Left renal pelvis (tissue), 4 donors: Measurements from ENCODE around the gene GRIK4. TPM values are rescaled to one million over a fixed set of nuclear protein-coding genes. Genes with fewer than 3 reads are reported as not detected.

ENCODE experiments used
- DNase-seq, 4 donors: peaks; one replicate each; pipeline ENCODE4 v3.0.0-alpha.2; 2013; ENCODE audit warnings: low read depth in 4 of 4, low spot score in 3 of 4
- polyA plus RNA-seq, 4 donors: library from polyadenylated mRNA; unstranded; fragments of 120-200 nt; gene quantifications; one replicate each; pipeline ENCODE4 v1.2.1, GENCODE V29; 2013; ENCODE audit not compliant: insufficient read length in 4 of 4

GRIK4 gene
- polyA plus RNA-seq, 4 donors, result 0.95 to 1.9 (median 1.5) TPM

DNA sequence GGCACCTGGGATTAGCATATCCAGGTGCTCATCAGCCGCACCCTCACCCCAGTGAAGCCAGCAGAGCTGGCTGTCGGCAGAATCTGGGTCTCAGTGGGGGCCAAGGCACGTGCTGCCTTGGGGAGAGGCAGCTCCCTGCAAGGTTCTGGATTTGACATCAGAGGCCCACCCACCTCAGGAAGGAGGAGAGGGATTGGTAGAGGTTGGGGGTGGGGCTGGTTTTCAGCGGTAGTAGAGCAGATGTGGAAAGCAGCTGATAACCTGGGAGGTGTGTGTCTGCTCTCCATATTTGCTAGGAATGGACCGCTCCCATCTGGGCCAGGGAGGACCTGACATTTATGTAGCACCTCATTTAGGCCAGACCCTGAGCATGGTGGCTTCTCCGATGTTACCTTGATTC is 147.5 kb downstream of the GRIK4 start:
- no peak for DNase-seq

DNA sequence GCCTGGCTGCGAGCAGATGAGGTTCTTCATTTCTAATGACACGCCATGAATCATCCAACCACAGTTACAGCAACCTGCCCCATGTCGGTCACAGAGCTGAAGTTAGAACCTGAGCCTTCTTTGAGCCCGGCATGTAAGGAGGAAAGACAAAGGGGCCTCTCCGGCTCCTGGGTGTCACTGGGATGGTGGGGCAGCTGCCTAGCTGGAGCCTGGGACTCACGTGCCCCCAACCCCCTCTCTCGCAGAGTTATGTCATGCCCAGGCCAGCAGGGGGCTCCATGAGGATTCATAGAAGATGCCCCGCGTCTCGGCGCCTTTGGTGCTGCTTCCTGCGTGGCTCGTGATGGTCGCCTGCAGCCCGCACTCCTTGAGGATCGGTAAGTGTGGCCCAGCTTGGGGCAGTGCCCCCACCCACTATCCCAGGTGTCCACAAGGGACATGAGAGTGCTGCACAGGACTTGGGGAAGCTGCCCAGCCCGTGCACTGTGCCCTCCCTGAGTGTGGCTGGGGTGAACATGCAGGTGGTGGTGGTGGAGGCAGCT is 148.5 kb downstream of the GRIK4 start:
- no peak for DNase-seq

DNA sequence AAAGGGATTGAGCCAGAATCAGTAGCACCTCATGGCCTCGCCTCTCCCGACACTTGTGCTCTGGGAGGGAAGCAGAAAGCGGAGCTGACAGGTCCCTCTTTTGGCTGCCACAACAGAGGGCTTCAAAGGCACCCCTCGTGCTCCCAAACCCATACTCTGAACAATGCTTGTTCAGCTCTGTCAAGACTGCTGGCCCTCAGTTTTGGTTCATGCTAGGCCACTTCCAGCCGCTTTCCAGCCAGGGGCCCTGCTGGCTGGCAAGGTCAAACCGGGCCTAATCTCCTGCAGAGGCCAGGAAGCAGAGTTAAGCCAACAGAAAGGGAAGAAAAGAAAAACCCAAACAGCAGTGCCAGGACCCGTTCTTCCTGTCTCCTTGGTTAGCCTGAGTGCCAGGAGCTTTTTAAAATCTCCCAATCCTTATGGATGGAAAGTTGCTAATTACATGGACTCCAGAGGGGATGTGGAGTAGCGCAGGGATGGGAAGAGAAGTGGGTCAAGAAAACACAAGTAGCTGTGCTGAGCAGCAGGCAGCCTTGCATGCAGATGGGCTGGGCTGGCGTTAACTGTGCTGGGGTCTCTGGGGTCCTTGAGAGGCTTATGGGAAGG is 150.6 kb downstream of the GRIK4 start:
- no peak for DNase-seq

DNA sequence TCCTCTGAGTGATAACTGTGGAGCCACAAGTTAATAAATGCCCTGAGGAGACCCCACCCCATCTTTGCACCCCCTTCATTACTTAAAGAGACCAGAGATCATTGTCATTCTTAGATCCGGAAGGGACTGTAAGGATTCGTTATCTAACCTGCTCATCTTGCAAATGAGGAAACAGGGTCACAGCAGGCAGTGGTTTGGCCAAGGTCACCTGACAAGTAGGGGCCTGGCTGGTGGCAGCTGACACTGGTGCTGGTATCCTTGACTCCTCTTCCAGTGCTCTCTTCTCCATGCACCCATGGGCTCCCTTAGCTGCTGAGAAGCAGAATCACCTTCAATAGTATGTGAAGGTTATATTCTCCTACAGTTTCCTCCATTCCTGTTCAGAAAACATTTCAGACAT is 151.6 kb downstream of the GRIK4 start:
- no peak for DNase-seq

DNA sequence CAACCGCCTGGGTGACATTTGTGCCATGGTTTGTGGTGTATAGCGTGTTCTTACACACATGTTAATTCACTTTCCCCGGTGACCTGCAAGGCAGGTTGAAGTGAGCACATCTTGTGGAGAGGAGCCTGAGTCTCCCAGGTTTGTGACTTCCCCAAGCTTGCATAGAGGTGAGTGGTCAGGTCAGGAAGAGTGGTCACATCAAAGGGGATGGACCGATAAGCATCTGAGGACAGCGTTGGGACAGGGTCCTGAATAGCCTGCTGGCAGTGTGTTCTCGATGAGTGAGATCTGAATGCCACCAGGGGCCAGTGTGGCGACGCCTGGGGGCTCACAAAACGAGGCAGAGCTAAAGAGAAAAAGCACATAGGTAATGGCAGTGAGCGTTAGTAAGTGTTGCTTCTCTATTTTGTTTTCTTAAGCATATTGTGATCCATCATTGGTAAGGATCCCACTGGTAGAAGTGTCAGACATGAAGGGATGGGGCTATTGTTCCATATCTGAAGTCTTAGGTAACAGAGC is 154.6 kb downstream of the GRIK4 start:
- DNase-seq, result no peak

DNA sequence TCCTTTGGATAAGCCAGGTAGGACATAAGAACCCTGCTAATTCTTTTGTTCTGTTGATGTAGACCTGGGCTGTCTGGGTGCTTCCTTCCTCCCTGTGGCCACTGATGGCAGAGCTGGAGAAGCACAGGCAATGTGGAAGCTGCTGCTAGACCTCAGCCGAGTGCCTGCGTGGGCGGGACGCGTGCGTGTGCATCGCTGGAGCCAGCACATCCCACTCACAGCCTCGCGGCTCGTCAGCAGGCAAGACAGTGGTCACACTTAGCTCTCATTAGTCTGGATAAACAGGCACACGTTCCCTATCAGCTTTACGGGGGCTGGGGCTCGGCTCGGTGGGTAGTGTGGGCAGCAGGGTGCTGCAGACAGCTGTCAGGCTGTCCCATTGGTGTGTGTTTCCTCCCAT is 155.7 kb downstream of the GRIK4 start:
- no peak for DNase-seq

DNA sequence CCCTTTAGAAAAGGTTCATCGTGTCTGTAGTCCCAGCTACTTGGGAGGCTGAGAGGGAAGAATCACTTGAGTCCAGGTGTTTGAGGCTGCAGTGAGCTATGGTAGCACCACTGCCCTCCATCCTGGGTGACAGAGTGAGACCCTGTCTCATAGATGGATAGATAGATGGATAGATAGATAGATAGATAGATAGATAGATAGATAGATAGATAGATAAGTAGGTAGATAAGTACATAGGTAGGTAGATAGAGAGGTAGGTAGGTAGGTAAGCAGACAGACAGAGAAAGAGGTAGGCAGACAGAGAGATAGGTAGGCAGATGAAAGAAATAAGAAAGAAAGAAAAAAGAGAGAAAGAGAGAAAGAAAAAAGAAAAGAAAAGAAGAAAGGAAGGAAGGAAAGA is 156.4 kb downstream of the GRIK4 start:
- DNase-seq, result no peak

DNA sequence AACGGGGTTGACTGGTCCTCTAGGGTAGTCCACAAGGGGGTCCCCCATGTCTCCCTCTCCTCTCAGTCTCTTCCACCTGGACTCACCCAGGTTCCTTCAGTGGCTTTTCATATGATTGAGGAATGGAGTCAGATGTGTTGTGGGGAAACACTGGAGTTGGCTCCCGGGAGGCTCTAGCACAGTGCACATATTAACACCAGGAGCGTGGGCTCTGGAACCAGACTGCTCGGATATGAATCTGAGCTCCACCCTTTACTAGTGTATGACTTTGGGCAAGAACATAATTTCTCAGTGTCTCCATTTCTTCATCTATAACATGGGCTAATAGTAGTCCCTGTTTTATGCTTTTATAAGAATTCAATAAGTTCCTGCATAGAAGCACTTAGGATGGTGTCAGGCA is 157.0 kb downstream of the GRIK4 start:
- DNase-seq, result no peak

DNA sequence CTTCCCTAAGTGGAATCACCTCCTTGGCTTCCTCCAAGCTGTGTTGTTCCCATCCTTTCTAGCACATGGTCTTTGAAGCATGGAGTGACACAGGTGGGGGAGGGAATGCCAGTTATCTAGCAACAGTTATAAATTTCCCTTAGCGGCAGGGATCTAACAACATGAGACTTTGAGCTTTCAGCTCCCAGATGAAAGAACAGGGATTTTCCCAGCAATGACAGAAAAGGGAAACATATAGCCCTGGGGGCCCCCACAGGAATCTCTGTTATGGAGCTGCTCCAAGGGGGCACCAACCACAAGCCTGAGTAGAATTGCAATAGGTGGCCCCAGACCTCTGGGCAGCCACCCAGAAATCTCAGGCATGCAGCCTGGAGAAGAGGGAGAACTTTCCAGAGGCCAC is 163.0 kb downstream of the GRIK4 start:
- DNase-seq, result no peak

DNA sequence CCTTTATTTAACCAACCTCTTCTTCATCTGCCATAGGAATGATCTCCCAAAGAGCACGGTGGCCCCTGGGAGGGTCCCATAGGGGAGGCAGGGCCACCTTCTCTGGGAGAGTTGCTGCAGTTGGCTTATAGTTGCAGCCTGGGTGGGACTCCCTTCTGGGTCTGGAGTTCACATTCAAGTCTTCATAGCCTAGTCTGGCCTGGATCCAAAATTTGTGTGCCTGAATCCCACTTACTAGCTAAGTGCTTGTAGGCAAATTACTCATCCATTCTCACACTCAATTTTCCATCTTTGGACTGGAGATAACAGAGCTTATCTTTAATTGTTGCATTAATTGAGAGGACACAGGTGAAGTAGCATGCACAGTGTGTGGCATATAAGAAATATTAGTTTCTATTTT is 163.6 kb downstream of the GRIK4 start:
- DNase-seq, result no peak

DNA sequence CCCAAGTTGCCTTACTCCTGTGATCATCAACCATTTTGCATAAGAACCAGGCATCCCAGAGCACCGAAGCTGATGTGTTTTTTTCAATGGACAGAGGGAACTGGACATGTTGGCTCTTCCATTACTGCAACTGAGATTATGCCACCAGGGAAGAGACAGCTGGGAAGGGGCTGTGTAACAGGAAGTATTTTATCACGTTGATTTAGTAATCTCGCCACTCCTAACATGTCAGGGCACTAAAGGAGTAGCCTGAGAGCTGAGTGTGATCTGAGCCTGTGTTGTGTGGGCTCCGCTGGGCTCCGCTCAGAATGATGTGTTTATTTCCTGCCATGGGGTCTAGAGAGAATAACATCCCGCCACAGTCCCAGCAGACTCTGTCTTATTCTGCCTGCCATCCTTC is 165.4 kb downstream of the GRIK4 start:
- DNase-seq, result no peak

DNA sequence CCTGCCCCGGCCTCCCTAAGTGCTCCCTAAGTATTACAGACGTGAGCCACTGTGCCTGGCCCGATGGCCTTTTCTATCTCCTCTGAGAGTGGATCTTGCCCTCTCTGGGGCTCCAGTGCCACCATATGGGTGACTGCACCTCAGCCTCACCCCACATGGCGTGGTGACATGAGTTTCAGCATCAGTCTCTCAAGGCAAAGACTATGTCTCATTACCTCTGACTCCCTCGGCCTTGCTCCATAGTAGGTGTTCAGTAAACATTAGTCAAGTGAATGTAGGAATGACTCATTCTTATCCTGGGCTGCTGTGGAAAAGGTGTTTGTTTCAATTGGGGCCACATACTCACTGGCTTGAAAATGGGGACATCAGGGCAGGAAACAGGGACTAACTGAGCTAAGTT is 168.8 kb downstream of the GRIK4 start:
- no peak for DNase-seq

DNA sequence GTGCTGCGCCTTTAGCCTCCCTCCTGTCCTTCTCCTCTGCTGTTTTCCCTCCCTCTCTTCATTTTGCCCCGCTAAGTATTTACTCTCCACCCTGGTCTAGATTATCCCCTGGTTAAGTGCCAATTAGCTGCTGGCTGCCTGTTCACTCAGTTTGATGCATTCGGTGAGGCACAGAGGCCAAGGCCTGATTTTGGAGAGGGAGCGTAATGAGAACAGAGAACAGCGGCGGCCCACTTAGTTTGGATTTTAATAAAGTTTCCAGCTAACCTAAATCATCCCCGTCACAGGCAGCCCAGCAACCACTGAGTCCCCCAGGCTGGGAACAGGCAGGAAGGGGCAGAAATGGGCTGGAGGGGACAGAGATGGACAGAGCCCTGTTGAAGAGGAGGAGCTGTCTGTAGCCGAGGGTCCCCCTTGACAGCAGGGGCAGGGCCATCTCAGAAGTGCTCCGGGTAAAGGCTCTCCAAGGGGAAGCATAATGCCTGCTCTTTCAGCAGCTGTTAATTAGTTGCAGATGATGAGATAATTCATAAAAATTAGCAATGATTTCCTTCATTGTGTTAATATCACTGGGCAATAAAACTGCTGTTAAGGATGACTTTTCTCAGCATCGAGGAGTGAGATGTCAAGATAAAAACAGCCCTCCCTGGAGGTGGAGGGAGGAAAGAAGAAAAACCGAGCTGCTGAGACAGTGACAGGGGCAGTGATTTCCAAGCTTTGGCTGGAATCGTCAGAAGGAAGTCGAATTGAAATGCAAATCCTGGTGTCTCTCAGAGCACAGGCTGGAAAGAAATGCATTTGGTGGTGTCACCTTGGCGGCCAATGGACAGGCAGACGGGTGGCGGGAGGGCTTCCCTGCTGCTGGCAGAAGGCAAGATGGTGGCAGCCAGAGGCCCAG is 170.1 kb downstream of the GRIK4 start:
- no peak for DNase-seq

DNA sequence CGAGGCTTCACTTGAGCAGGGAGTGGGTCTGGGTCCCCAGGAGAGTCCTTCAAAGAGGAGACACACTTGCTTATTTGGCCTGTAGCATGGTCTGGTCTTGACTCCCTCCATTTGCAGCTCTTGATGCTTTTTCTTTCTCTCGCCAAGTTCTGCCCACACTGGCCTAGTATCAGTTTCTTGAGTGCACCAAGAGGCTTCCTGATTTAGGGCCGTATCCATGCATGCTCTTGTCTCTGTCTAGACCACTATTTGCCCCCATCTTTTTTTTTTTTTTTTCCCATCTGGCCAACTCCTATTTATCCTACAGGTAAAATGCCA is 170.7 kb downstream of the GRIK4 start:
- DNase-seq, result no peak

DNA sequence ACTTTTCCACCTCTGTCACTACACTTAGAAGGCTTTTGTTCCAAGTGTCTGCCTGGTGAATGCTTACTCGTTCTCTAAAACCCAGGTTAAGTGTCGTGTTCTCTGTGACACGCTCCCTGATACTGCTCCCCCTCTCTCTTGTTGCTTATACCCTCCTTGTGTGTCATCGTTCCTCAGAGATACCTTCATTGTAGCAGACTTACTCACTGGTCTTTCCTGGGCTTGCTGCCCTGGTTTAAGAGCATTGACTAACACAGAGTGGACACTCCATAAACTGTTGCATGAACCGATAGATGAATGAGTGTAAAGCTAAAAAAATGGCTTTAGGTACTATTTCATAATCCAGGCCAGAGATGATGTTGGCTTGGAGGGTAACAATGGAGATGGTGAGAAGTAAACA is 171.3 kb downstream of the GRIK4 start:
- DNase-seq, result no peak

DNA sequence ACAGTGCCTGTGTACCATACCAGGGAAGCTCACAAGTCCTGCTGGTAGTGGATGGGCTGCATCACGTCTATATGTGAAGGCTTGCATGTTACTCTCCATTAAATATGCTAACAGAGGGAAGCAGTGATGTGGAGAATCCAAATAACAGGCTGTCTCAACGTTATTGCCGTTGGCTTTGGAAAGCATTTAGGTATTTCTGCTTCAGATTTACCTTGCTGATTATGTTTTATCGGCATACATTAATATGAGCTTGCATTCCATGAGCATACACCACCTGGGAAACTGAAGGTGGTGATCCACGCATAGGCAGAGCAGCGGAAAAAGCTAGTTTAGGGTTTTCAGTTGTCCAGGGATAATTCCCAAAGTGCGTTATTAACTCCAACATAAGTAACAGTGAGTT is 175.0 kb downstream of the GRIK4 start:
- DNase-seq, result no peak

DNA sequence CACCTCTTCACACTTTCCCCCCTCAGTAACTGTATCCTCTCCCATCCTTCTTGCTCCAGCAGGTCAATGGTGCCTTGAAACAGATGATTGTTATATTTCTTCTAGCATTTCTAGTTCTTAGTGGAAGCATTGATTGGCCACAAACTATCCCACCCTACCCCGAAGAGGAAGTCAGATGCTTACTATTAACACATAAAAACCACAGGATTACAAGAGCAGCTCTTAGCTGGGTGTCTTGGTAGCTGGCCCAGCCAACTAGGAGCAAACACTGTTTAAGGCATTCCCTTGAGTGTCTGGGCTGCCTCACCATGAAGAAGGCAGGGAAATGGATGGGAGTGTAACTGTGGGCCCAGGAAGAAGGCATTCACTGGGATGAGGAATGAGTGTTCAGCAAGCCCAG is 176.6 kb downstream of the GRIK4 start:
- DNase-seq, result no peak

DNA sequence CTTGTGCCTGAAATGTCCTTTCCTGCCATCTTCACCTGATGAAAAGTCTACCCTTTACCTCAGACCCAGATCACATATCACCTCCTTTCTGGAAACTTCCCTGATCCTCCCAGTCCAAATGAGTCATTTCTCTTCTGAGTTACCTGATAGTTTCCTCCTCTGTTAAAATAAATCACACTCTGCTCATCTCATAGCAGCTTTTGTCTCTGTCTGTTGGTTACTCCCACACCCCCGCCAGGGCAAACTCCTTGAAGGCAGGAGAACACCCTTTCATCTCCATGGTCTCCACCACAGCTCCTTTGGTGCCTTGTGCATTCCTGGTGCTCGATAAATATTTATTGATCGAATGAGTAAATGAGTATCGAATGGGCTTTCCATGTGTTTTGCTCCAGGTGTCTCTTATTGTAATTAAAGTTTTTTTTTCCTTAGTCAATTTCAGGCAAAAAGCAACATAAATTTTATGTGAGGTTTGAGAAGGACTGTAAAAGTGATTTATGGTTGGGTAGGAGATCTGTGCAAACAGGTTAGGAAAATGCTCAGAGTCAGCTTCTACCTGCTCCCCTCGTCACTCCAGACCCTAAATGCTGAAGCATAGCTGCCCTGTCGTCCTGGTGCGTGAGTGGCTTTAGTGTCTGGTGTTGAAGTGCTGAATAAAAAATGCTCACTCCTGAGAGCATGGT is 178.2 kb downstream of the GRIK4 start:
- DNase-seq, result no peak

DNA sequence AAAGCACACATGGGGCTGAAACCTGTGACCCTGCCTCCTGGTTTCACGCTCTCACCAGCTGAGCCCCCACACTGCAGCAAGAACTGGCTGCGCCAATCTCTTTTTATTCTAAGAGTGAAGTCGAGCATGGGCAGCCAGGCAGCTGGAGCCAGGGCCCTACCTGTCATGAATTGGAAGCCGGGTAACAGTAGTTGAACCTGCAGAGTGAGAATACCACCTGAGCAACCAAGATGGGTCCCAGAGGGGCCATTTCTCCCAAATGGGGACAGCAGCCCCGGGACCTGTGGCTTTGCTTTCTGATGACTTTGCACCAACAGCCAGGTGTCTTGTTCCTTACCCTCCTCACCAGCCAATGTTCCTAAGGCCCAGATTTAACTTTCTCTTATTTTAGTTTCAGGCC is 178.9 kb downstream of the GRIK4 start:
- no peak for DNase-seq

DNA sequence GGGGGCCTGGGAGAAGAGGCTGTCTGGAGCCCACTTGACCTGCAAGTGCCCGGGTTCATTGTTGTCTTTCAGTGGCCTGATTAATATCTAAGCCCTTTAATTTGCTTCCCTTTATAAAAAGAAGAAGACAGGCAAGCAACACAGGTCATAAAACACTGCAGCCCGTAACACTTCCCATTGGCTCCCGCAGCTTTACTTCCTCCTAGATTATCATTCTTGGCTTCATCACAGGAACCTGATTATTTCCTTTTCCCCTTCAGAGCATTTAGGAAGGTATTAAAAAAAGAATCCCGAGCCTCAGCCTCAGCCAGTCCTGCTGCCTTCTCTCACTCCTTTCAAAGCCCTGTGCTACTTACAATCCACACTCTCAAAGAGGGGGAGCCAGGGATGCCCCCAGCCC is 183.2 kb downstream of the GRIK4 start:
- DNase-seq, result no peak

DNA sequence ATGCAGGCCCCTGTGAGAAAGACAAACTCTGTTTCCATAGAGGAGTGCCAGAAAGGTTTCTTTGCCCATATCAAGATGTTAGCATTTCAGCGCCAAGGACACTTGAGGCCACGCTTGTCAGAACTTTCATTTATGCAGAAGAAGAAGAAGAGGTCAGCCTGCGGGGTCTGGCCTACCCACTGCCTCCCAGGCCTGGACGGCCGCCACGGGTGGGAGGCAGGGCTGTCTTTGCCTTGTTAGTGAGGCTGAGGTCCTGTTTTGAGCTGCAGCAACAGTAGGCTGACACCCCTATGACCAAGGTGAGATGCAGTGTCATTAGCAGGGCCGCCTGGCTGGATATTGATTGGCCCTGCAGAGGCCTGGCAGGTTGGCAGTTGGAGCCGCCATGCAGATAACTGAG is 183.9 kb downstream of the GRIK4 start:
- no peak for DNase-seq

DNA sequence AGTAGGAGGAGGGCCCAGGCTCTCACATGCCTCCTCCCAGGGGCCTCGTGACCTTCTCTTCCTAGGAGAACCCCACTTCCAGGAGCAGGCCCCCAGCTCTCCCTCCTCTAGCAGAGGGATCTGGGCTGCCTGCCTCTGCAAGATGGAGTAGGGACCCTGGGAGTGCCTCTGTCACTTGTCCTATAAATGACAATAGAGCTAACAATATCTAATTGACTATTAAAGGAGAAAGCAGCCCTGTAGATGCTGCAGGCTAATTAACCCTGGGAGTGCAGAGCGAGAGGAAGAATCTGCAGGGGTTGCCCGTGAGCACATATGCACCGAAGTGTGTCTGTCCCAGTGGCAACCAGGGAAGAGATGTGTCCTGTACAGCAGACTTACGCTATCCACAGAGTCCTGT is 184.4 kb downstream of the GRIK4 start:
- DNase-seq, result no peak
